HEK293T (cell line): ENCODE data around the gene ERICH2.
"Not testable (repeated sequence)": the region's sequence is repeated elsewhere in the genome, so short reads cannot be mapped to it uniquely, and the experiment has no call there.

Experiments
- ARNT ChIP-seq: fragments of 450-650 bp; IDR thresholded peaks from 2 replicates; pipeline ENCODE4 v1.6.1; 2017; ENCODE audit warnings: mild to moderate bottlenecking
- BHLHE40 ChIP-seq: fragments of 450-650 bp; IDR thresholded peaks from 2 replicates; pipeline ENCODE4 v1.6.1; 2016; ENCODE audit warnings: mild to moderate bottlenecking, moderate library complexity, borderline replicate concordance
- FOXA1 ChIP-seq: fragments of 450-650 bp; IDR thresholded peaks from 2 replicates; pipeline ENCODE4 v1.6.1; 2016; ENCODE audit warnings: mild to moderate bottlenecking
- FOXK2 ChIP-seq: fragments of 450-650 bp; IDR thresholded peaks from 2 replicates; pipeline ENCODE4 v1.6.1; 2016; ENCODE audit warnings: mild to moderate bottlenecking
- FOXM1 ChIP-seq: fragments of 450-650 bp; IDR thresholded peaks from 2 replicates; pipeline ENCODE4 v1.6.1; 2017; ENCODE audit warnings: mild to moderate bottlenecking, borderline replicate concordance
- HDGF ChIP-seq: fragments of 450-650 bp; IDR thresholded peaks from 2 replicates; pipeline ENCODE4 v1.6.1; 2017; ENCODE audit warnings: antibody characterized with exemption, borderline replicate concordance
- L3MBTL2 ChIP-seq: fragments of 450-650 bp; conservative IDR thresholded peaks from 2 replicates; pipeline ENCODE4 v1.6.1; 2016; ENCODE audit warnings: mild to moderate bottlenecking
- LEF1 ChIP-seq: fragments of 450-650 bp; IDR thresholded peaks from 2 replicates; pipeline ENCODE4 v1.6.1; 2017; ENCODE audit warnings: mild to moderate bottlenecking, borderline replicate concordance
- NFRKB ChIP-seq: fragments of 450-650 bp; IDR thresholded peaks from 2 replicates; pipeline ENCODE4 v1.6.1; 2016; ENCODE audit warnings: mild to moderate bottlenecking, moderate library complexity
- PKNOX1 ChIP-seq: fragments of 450-650 bp; IDR thresholded peaks from 2 replicates; pipeline ENCODE4 v1.6.1; 2016
- SP1 ChIP-seq: fragments of 450-650 bp; IDR thresholded peaks from 2 replicates; pipeline ENCODE4 v1.6.1; 2017
- SUZ12 ChIP-seq: fragments of 450-650 bp; IDR thresholded peaks from 2 replicates; pipeline ENCODE4 v1.6.1; 2016; ENCODE audit warnings: mild to moderate bottlenecking
- TARDBP ChIP-seq: fragments of 450-650 bp; IDR thresholded peaks from 2 replicates; pipeline ENCODE4 v1.6.1; 2016
- ZNF384 ChIP-seq: fragments of 450-650 bp; IDR thresholded peaks from 2 replicates; pipeline ENCODE4 v1.6.1; 2016

DNA sequence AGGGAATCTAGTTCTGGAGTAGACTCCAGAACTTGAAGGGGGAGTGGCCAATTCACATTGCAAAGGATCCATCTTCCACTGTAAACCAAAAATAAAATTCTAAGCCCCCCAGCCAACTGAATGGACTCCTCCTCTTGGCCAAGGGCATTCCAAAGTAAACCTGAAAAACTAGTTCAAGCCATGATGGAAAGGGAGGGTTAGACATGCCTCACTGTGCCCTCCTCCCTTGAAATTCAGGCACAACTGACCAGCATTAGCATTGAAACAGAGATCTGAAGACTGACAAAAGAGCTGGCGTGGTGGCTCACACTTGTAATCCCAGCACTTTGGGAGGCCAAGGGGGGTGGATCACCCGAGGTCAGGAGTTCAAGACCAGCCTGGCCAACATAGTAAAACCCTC, 35.6 kb upstream of the ERICH2 start:
- not testable (repeated sequence) for TF ChIP-seq BHLHE40, LEF1, SP1, HDGF, FOXK2, SUZ12, ZNF384, FOXA1, TARDBP, NFRKB, FOXM1, PKNOX1, ARNT, L3MBTL2
